Gastrocnemius medialis (tissue), 4 donors: ENCODE results near the gene CAPSL.

Experiments used
- CTCF ChIP-seq, 5 experiments: fragments of 450-650 bp in 3 of 5; fragments of 200-600 bp in 2 of 5; sonication (generic) in 2 of 5; IDR thresholded peaks in 4 of 5; conservative IDR thresholded peaks in 1 of 5; 1 replicate in 4 of 5; 2 replicates in 1 of 5; pipeline ENCODE4 v1.5.1; 2016 to 2019; ENCODE audit warnings: antibody characterized with exemption in 5 of 5, mild to moderate bottlenecking in 3 of 5, moderate library complexity in 3 of 5
- POLR2A ChIP-seq, 2 donors: fragments of 450-650 bp; IDR thresholded peaks; one replicate each; pipeline ENCODE4 v1.6.1; 2017; ENCODE audit warnings: antibody characterized with exemption in 2 of 2, mild to moderate bottlenecking in 2 of 2, moderate library complexity in 2 of 2

GRCh38 chr5:35859101-35859661, 79.2 kb downstream of the CAPSL start:
- TF ChIP-seq POLR2A (IDR thresholded peaks at IDR 0.05) = no peak
- TF ChIP-seq CTCF (IDR thresholded peaks at IDR 0.05 in 4 of 5, conservative IDR thresholded peaks at IDR 0.05 in 1 of 5) = no peak
